Keratinocyte (primary cell): ENCODE data around the gene CIRBP.

ENCODE experiments used
- CTCF ChIP-seq, 3 experiments: IDR thresholded peaks in 1 of 3; conservative IDR thresholded peaks in 1 of 3; optimal IDR thresholded peaks in 1 of 3; 2 replicates in 2 of 3; 3 replicates in 1 of 3; pipeline versions ENCODE3 to v1.5.1; 2011; ENCODE audit warnings: low read length in 3 of 3, mild to moderate bottlenecking in 3 of 3, moderate library complexity in 2 of 3, control low read depth in 1 of 3, inconsistent platforms in 1 of 3; ENCODE audit not compliant: insufficient read depth in 2 of 3; ENCODE audit errors: extremely low read depth in 1 of 3
- EZH2 ChIP-seq: IDR thresholded peaks from one replicate; pipeline ENCODE4 v1.6.1; 2012; ENCODE audit warnings: inconsistent platforms, mild to moderate bottlenecking, low read length, moderate library complexity

- TF ChIP-seq CTCF (optimal IDR thresholded peaks at IDR 0.05 in 1 of 3, IDR thresholded peaks at IDR 0.05 in 1 of 3, conservative IDR thresholded peaks at IDR 0.05 in 1 of 3; ENCODE audit: extremely low read depth in 1 of 3, insufficient read depth in 2 of 3, low read length in 3 of 3) = peak in 2 of 3 experiments; percentile 85 to 95
- no peak for TF ChIP-seq EZH2
Observed at GRCh38 chr19:1266916-1267476, 2.1 kb upstream of the CIRBP start.
